K562 (cell line): ENCODE measurements around the gene ZNRF3. TPM values are rescaled to one million over a fixed set of nuclear protein-coding genes. Genes with fewer than 3 reads are reported as not detected.

ENCODE experiments used
- ATAC-seq: fragments of 200-7000 bp; cut with Tn5 transposase; 3 replicates; pipeline ENCODE4 v1.9.1; 2020; ENCODE audit warnings: moderate library complexity
- BruUV-seq: library from RNA; stranded (reverse); fragments of 400-500 nt; replicated peaks from 2 replicates; lab custom pipeline; 2021; lab: Mats Ljungman, UMichigan
- CTCF ChIA-PET: fragments of 300-600 bp; formaldehyde crosslinking; extraction: SDS; loops from one replicate; lab custom pipeline; 2021; ENCODE audit warnings: low intra/inter-chr PET ratio; lab: Yijun Ruan, JAX
- POLR2A ChIA-PET: fragments of 300-600, 350-650 bp; sonication (Branson Sonifier 250); formaldehyde crosslinking; extraction: SDS; loops from one replicate; lab custom pipeline; 2021; ENCODE audit warnings: antibody characterized with exemption, inconsistent platforms; lab: Yijun Ruan, JAX
- DNase-seq, 4 experiments: peaks; one replicate each; pipeline versions ENCODE4 v3.0.0 to v3.0.0-alpha.2; 2011 to 2018; ENCODE audit warnings: low spot score in 3 of 4, mixed read lengths in 3 of 4; ENCODE audit errors: extremely low read depth in 1 of 4
- FAIRE-seq: peaks from 2 replicates; lab custom pipeline; 2011; peaks lifted over from hg19 to GRCh38; lab: Jason Lieb, UNC
- H2AFZ ChIP-seq: 2 replicates; pipeline ENCODE4 v1.6.0; 2011; ENCODE audit warnings: low read depth, low read length, control low read depth, inconsistent platforms
- H3K27ac ChIP-seq: fragments of 200-600 bp; 3 replicates; pipeline ENCODE4 v1.8.0; 2011; ENCODE audit warnings: low read depth, mild to moderate bottlenecking, control low read depth, inconsistent platforms, low read length, moderate library complexity, mixed read lengths; ENCODE audit errors: extremely low read depth
- H3K27me3 ChIP-seq, 2 experiments: fragments of 300-600 bp in 1 of 2; 2 replicates in 1 of 2; 3 replicates in 1 of 2; pipeline versions ENCODE4 v1.6.0 to v1.8.0; 2011; ENCODE audit warnings: inconsistent platforms in 2 of 2, low read length in 2 of 2, mild to moderate bottlenecking in 1 of 2, mixed read lengths in 1 of 2, moderate library complexity in 1 of 2; ENCODE audit not compliant: control insufficient read depth in 2 of 2, insufficient read depth in 2 of 2
- H3K36me3 ChIP-seq: fragments of 300-600 bp; 3 replicates; pipeline ENCODE4 v1.8.0; 2011; ENCODE audit warnings: mild to moderate bottlenecking, low read length, inconsistent platforms; ENCODE audit not compliant: control insufficient read depth, insufficient read depth
- H3K4me1 ChIP-seq, 2 experiments: fragments of 200-600 bp in 1 of 2; replicated peaks in 1 of 2; 2 replicates in 1 of 2; 3 replicates in 1 of 2; pipeline versions ENCODE4 v1.5.1 to v1.8.0; 2011; ENCODE audit warnings: inconsistent platforms in 2 of 2, low read length in 2 of 2, mild to moderate bottlenecking in 1 of 2, mixed read lengths in 1 of 2, moderate library complexity in 1 of 2; ENCODE audit not compliant: control insufficient read depth in 2 of 2, insufficient read depth in 2 of 2
- H3K4me2 ChIP-seq: 2 replicates; pipeline ENCODE4 v1.6.1; 2011; ENCODE audit warnings: low read length, control low read depth, inconsistent platforms, mixed read lengths; ENCODE audit not compliant: insufficient read depth
- H3K4me3 ChIP-seq: fragments of 200-600 bp; sonication (generic), shearing (Covaris generic); 2 replicates; pipeline ENCODE4 v1.5.1; 2016; ENCODE audit warnings: control low read depth, inconsistent platforms
- H3K79me2 ChIP-seq: fragments of 200-600 bp; 3 replicates; pipeline ENCODE4 v1.8.0; 2011; ENCODE audit warnings: low read length, inconsistent platforms; ENCODE audit not compliant: control insufficient read depth, insufficient read depth
- H3K9ac ChIP-seq, 2 experiments: 2 replicates each; pipeline versions ENCODE4 v1.6.0 to v1.6.1; 2011; ENCODE audit warnings: low read depth in 2 of 2, low read length in 2 of 2, control low read depth in 1 of 2, inconsistent platforms in 1 of 2, mild to moderate bottlenecking in 1 of 2, mixed read lengths in 1 of 2; ENCODE audit not compliant: insufficient read depth in 1 of 2
- H3K9me1 ChIP-seq: one replicate; pipeline ENCODE4 v1.6.0; 2011; ENCODE audit warnings: inconsistent platforms, mild to moderate bottlenecking, low read length, moderate library complexity; ENCODE audit not compliant: control insufficient read depth, insufficient read depth
- H3K9me3 ChIP-seq: replicated peaks from 2 replicates; pipeline ENCODE4 v1.5.1; 2011; ENCODE audit warnings: low read depth, low read length, inconsistent platforms; ENCODE audit not compliant: control insufficient read depth, insufficient read depth
- H4K20me1 ChIP-seq: replicated peaks from 2 replicates; pipeline ENCODE4 v1.6.1; 2011; ENCODE audit warnings: low read length, inconsistent platforms, mixed read lengths; ENCODE audit not compliant: control insufficient read depth, insufficient read depth
- CTBP1 ChIP-seq: fragments of 450-650 bp; IDR thresholded peaks from 2 replicates; pipeline ENCODE4 v1.6.1; 2016; ENCODE audit warnings: borderline replicate concordance
- GABPB2 ChIP-seq: fragments of 250-450 bp; sonication (Bioruptor Pico); conservative IDR thresholded peaks from 2 replicates; pipeline ENCODE4 v1.5.1; 2021; ENCODE audit warnings: mild to moderate bottlenecking
- KLF16 ChIP-seq: IDR thresholded peaks from 2 replicates; pipeline ENCODE4 v1.6.1; 2016; ENCODE audit warnings: antibody characterized with exemption
- LARP7 ChIP-seq: fragments of 450-650 bp; IDR thresholded peaks from 2 replicates; pipeline ENCODE4 v1.6.1; 2016
- NFATC3 ChIP-seq: fragments of 450-650 bp; IDR thresholded peaks from 2 replicates; pipeline ENCODE4 v1.6.1; 2017; ENCODE audit warnings: mild to moderate bottlenecking
- PHTF2 ChIP-seq: fragments of 250-450 bp; sonication (Bioruptor Pico); IDR thresholded peaks from 2 replicates; pipeline ENCODE4 v1.5.0; 2021; ENCODE audit warnings: mild to moderate bottlenecking
- SNRNP70 ChIP-seq: fragments of 200-400 bp; formaldehyde crosslinking; optimal IDR thresholded peaks from 2 replicates; pipeline ENCODE3; 2017; ENCODE audit warnings: low read depth, low read length
- ZFX ChIP-seq: sonication (generic); formaldehyde crosslinking; IDR thresholded peaks from 2 replicates; pipeline ENCODE4 v1.8.0; 2022; ENCODE audit warnings: mild to moderate bottlenecking, missing genetic modification reagents, moderate library complexity
- ZNF695 ChIP-seq: fragments of 450-650 bp; formaldehyde crosslinking; IDR thresholded peaks from 2 replicates; pipeline ENCODE4 v1.4.0; 2020; ENCODE audit warnings: mild to moderate bottlenecking, moderate library complexity
- WGBS: fragments of 100-300 bp; shearing (Covaris generic); methylation state at CpG from one replicate; pipeline ENCODE4 v1.1.6; 2016; ENCODE audit warnings: low coverage, mixed read lengths; ENCODE audit not compliant: insufficient coverage; ENCODE audit errors: missing lambda C conversion rate; 5-methylcytosine and 5-hydroxymethylcytosine counted together
- in situ Hi-C: fragments of 300-500 bp; cut with MboI; formaldehyde crosslinking; loops from 4 replicates; pipeline ENCODE4 v1.15.0; 2018; ENCODE audit warnings: inconsistent platforms, mixed read lengths
- intact Hi-C: fragments of 100-400 bp; cut with micrococcal nuclease; formaldehyde crosslinking; loops from 2 replicates; pipeline ENCODE4 v1.14.2; 2022
- polyA plus RNA-seq, 8 experiments: library from polyadenylated mRNA; depleted of rRNA in 4 of 8; stranded (reverse) in 5 of 8; unstranded in 3 of 8; fragments of >200 nt; fragmentation: Nextera tagmentation in 2 of 8; fragmentation: Illumina TruSeq in 1 of 8; extraction: Ambion mirVana in 2 of 8; extraction: Trizol in 1 of 8; gene quantifications; 2 replicates each; pipeline versions ENCODE4 v1.2.1 to v1.2.3, GENCODE V29; 2011 to 2014; ENCODE audit warnings: inconsistent platforms in 1 of 8, missing spikeins in 1 of 8
- total RNA-seq, 7 experiments: library from RNA; depleted of rRNA in 6 of 7; stranded (reverse); fragments of >200 nt in 6 of 7; fragmentation: Illumina TruSeq in 2 of 7; extraction: Trizol in 2 of 7; gene quantifications; 2 replicates each; pipeline versions ENCODE4 v1.2.1 to v1.2.3, GENCODE V29; 2011 to 2021; ENCODE audit warnings: low replicate concordance in 1 of 7
- TF ChIP-seq, protein P1 (sequence below): fragments of 250-450 bp; sonication (Bioruptor Pico); IDR thresholded peaks from 2 replicates; pipeline ENCODE4 v1.4.0; 2020; ENCODE audit warnings: borderline replicate concordance
- TF ChIP-seq, protein P2 (sequence below): fragments of 250-450 bp; sonication (Bioruptor Pico); IDR thresholded peaks from 2 replicates; pipeline ENCODE4 v1.5.1; 2021; ENCODE audit warnings: mild to moderate bottlenecking
- TF ChIP-seq, protein P3 (sequence below): fragments of 450-650 bp; IDR thresholded peaks from 2 replicates; pipeline ENCODE4 v1.6.1; 2014; ENCODE audit warnings: low read depth, mild to moderate bottlenecking, moderate library complexity, borderline replicate concordance

ZNRF3 gene
- total and polyA plus RNA-seq, 9 of the 15 experiments (the other 6 are each of a cell fraction or from before 2014, with no cell fraction given): 0.41 to 5.9 (median 1.7) TPM

DNA sequence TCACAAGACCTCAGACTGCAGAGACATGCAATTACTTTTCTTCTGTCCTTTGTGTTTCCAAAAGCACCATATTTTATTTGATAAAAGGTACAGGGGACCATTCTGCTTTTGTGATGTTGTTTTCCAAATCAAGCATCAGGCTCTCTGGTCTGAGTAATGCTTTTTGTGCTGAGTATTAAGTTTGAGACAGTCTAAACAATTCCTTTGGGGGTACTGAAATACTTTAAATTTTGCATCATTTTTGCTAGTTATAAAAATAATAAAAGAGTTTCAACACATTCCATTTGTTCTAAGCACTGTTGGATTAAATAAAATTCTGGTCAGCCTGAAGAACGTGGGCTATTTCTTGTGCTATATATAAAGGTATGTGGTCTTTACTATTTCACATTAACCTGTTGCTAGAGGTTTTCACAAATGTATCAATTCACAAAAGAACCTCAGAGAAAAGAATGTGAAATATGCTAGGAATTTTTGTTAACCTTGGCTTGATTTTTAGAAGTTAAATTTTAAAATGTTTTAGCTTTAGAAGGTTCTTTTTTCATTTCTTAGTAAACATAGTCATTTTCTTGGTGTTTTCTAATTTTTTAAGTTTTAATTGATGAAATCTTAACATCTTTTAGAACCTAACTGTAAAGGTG, 116.7 kb downstream of the ZNRF3 start:
- no peaks in the 10 kb centered on the region for H3K9me3 ChIP-seq
- no peak overlapping the region for H3K4me3 ChIP-seq
- no peak overlapping the region for H3K27ac ChIP-seq
- TF ChIP-seq, protein P1, sequence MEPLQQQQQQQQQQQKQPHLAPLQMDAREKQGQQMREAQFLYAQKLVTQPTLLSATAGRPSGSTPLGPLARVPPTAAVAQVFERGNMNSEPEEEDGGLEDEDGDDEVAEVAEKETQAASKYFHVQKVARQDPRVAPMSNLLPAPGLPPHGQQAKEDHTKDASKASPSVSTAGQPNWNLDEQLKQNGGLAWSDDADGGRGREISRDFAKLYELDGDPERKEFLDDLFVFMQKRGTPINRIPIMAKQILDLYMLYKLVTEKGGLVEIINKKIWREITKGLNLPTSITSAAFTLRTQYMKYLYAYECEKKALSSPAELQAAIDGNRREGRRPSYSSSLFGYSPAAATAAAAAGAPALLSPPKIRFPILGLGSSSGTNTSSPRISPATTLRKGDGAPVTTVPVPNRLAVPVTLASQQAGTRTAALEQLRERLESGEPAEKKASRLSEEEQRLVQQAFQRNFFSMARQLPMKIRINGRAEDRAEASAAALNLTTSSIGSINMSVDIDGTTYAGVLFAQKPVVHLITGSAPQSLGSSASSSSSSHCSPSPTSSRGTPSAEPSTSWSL (CRISPR knock-in tag): no peak
- TF ChIP-seq LARP7 (no peak), GABPB2 (no peak)
- intact Hi-C loops (no loop called here), in situ Hi-C loops (no loop called here)
- ChIA-PET POLR2A (interaction anchor here (0.8 kb wide), 1 partner anchor 883 kb away, joined by 3 read pairs; no protein-coding TSS in a partner anchor), CTCF (no interaction called here)
- H4K20me1 ChIP-seq: no peaks in the 10 kb centered on the region
- 62% methylated on average over 1 of the region's 1 CpG for WGBS
- FAIRE-seq (no peak), DNase-seq (no peak), ATAC-seq (no peak)
- H3K27me3 ChIP-seq: no peaks in the 10 kb centered on the region
- no peaks in the 10 kb centered on the region; a peak in 1 of 5 replicates for H3K4me1 ChIP-seq
- no peak overlapping the region for H3K9ac ChIP-seq
- H3K9me1 ChIP-seq: no peaks in the 10 kb centered on the region
- H3K79me2 ChIP-seq: no peaks in the 10 kb centered on the region
- H2AFZ ChIP-seq: no peak overlapping the region
- H3K4me2 ChIP-seq: no peak overlapping the region
- BruUV-seq: no TSS peak
- H3K36me3 ChIP-seq: 0 out of 3 replicates have a peak, but pooled peaks cover 3% of the 10 kb centered on the region

DNA sequence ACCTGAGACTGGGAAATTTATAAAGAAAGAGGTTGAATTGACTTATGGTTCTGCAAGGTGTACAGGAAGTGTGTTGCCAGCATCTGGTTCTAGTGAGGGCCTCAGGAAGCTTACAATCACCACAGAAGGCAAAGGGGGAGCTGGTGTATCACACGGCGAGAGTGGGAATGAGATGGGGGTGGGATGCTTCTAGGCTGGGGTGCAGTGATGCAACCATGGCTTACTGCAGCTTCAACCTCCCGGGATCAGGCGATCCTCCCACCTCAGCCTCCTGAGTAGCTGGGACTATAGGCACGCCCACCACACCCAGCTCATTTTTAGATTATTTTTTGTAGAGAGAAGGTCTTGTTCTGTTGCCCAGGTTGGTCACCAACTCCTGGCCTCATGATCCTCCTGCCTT, 117.3 kb downstream of the ZNRF3 start:
- H3K9ac ChIP-seq: no peak overlapping the region
- ChIA-PET POLR2A (no interaction called here), CTCF (no interaction called here)
- H4K20me1 ChIP-seq: no peaks in the 10 kb centered on the region
- H3K4me3 ChIP-seq: no peak overlapping the region
- FAIRE-seq: no peak
- H3K36me3 ChIP-seq: 0 out of 3 replicates have a peak, but pooled peaks cover 3% of the 10 kb centered on the region
- intact Hi-C loops (no loop called here), in situ Hi-C loops (no loop called here)
- H3K4me2 ChIP-seq: no peak overlapping the region
- H3K27me3 ChIP-seq: no peaks in the 10 kb centered on the region
- 90% methylated on average over 5 of the region's 5 CpGs for WGBS
- H3K79me2 ChIP-seq: no peaks in the 10 kb centered on the region
- H3K27ac ChIP-seq: no peak overlapping the region
- H3K9me3 ChIP-seq: no peaks in the 10 kb centered on the region
- no TSS peak for BruUV-seq
- no peaks in the 10 kb centered on the region; a peak in 1 of 5 replicates for H3K4me1 ChIP-seq
- no peak for DNase-seq
- no peak overlapping the region for H2AFZ ChIP-seq
- no peak for ATAC-seq
- H3K9me1 ChIP-seq: no peaks in the 10 kb centered on the region
- no peak for TF ChIP-seq NFATC3
- TF ChIP-seq, protein P2, sequence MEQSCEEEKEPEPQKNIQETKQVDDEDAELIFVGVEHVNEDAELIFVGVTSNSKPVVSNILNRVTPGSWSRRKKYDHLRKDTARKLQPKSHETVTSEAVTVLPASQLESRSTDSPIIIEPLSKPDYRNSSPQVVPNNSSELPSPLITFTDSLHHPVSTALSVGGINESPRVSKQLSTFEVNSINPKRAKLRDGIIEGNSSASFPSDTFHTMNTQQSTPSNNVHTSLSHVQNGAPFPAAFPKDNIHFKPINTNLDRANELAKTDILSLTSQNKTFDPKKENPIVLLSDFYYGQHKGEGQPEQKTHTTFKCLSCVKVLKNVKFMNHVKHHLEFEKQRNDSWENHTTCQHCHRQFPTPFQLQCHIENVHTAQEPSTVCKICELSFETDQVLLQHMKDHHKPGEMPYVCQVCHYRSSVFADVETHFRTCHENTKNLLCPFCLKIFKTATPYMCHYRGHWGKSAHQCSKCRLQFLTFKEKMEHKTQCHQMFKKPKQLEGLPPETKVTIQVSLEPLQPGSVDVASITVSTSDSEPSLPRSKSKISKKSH (CRISPR knock-in tag): no peak
- no peak for TF ChIP-seq ZFX (CRISPR knock-in tag)
- TF ChIP-seq, protein P3, sequence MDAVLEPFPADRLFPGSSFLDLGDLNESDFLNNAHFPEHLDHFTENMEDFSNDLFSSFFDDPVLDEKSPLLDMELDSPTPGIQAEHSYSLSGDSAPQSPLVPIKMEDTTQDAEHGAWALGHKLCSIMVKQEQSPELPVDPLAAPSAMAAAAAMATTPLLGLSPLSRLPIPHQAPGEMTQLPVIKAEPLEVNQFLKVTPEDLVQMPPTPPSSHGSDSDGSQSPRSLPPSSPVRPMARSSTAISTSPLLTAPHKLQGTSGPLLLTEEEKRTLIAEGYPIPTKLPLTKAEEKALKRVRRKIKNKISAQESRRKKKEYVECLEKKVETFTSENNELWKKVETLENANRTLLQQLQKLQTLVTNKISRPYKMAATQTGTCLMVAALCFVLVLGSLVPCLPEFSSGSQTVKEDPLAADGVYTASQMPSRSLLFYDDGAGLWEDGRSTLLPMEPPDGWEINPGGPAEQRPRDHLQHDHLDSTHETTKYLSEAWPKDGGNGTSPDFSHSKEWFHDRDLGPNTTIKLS: no peak
- TF ChIP-seq PHTF2 (CRISPR knock-in tag): no peak
- TF ChIP-seq CTBP1: no peak
- TF ChIP-seq KLF16: no peak
- TF ChIP-seq SNRNP70: no peak
- TF ChIP-seq ZNF695 (CRISPR knock-in tag): no peak
